ENCODE results near the gene ZBED4.

The ZBED4 gene

DNA sequence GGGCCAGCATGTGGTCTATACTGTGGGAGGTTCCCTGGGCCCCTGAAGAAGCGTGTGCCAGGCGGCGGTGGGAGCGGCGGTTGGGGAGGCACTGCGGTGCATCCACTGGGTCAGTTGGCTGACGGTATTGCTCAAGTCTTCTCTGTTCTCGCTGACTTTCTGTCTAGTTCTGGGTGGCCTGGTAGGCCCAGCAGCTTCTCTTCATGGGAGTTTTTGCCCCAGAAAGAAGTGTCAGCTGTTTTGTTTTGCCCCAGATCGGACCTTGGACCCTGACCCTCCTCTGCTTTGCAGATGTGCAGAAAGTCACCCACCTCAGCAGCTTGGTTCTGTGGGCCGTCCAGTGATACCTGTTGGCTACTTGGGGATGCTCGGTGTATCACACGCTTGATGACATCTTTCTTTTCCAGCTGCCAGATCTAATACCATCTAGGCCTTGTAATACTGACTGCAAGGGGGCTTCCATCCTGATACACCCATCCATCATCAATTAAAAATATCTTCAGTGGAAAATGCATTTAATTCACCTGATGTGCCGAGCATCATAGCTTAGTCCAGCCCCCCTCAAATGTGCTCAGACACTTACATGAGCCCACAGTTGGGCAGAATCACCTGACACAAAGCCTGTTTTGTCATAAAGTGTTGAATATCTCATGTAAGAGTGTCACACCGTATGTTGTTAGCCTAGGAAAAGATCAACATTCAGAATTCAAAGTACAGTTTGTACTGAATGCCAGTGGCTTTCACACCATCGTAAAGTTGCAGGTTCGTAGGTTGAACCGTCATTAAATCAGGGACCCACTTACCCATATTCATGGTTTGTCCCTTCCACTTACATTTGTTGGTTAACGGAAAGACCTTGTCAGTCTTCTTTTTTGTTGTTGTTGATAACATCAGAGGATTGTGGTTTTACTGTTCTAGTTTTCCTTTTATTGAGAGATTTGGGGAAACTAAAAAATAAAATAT, 13.9 kb downstream of the ZBED4 start:
- Histone ChIP-seq H4K20me1 (ENCODE audit: insufficient read depth, low read length) (peaks cover 14% of the 10 kb centered on the region), H2AFZ (ENCODE audit: low read depth, low read length) (no peak overlapping the region), H3K4me2 (ENCODE audit: low read length) (no peak overlapping the region), H3K27me3 (ENCODE audit: low read depth, low read length) (no peaks in the 10 kb centered on the region), H3K79me2 (ENCODE audit: low read length) (peaks cover 94% of the 10 kb centered on the region), H3K9me3 (ENCODE audit: insufficient read depth, low read length) (no peaks in the 10 kb centered on the region; the same call in 1 of the 2 replicates), H3K4me3 (ENCODE audit: low read length) (no peak overlapping the region), H3K27ac (ENCODE audit: low read length) (no peak overlapping the region), H3K9ac (ENCODE audit: low read length) (no peak overlapping the region), H3K36me3 (replicated peaks; ENCODE audit: low read depth, low read length) (peaks cover 43% of the 10 kb centered on the region), H3K4me1 (ENCODE audit: low read length) (no peaks in the 10 kb centered on the region)
- TF ChIP-seq, protein P1, sequence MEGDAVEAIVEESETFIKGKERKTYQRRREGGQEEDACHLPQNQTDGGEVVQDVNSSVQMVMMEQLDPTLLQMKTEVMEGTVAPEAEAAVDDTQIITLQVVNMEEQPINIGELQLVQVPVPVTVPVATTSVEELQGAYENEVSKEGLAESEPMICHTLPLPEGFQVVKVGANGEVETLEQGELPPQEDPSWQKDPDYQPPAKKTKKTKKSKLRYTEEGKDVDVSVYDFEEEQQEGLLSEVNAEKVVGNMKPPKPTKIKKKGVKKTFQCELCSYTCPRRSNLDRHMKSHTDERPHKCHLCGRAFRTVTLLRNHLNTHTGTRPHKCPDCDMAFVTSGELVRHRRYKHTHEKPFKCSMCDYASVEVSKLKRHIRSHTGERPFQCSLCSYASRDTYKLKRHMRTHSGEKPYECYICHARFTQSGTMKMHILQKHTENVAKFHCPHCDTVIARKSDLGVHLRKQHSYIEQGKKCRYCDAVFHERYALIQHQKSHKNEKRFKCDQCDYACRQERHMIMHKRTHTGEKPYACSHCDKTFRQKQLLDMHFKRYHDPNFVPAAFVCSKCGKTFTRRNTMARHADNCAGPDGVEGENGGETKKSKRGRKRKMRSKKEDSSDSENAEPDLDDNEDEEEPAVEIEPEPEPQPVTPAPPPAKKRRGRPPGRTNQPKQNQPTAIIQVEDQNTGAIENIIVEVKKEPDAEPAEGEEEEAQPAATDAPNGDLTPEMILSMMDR (IDR thresholded peaks at IDR 0.05; ENCODE audit: low read depth, low read length): no peak
- no peak for TF ChIP-seq EZH2phosphoT487 (IDR thresholded peaks at IDR 0.05; ENCODE audit: low read depth)

DNA sequence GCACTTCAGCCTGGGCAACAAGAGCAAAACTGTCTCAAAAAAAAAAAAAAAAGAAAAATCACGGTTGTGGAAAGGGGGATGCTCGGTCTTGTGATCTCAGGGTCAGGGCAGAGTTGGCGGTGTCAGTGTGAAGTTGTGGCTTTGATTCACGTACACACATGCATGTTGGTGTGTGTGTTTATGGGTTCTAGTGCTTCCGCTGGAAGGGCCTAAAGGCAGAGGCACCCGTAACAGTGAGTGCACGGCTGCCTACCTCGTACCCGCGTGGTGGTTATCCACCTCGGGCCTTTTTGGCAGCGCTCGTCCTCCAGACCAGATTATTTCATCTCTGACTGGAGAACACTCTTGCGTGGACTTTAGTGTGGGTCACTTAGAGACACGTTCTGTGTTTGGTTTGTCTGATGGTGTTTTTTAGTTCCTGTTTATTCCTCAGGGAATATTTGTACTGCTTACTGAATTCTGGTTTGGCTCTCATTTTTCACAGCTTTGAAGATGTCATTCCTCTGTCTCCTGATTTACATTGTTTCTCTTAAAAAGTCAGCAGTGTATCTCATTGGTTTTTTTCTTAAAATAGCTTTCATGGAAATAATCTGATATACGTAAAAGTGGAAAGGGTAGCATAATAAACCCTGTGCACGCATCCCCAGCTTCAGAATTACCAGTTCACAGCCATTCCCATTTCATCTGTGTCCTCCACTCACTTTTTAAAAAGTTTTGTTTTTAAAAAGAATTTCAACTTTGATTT, 15.6 kb downstream of the ZBED4 start:
- Histone ChIP-seq H3K4me3 (ENCODE audit: low read length) (no peak overlapping the region), H3K9ac (ENCODE audit: low read length) (no peak overlapping the region), H3K4me1 (ENCODE audit: low read length) (no peaks in the 10 kb centered on the region), H2AFZ (ENCODE audit: low read depth, low read length) (no peak overlapping the region), H3K79me2 (ENCODE audit: low read length) (peaks cover 91% of the 10 kb centered on the region), H3K27me3 (ENCODE audit: low read depth, low read length) (no peaks in the 10 kb centered on the region), H4K20me1 (ENCODE audit: insufficient read depth, low read length) (peaks cover 8% of the 10 kb centered on the region), H3K9me3 (ENCODE audit: insufficient read depth, low read length) (no peaks in the 10 kb centered on the region; the same call in 1 of the 2 replicates), H3K4me2 (ENCODE audit: low read length) (no peak overlapping the region), H3K27ac (ENCODE audit: low read length) (no peak overlapping the region), H3K36me3 (replicated peaks; ENCODE audit: low read depth, low read length) (peaks cover 43% of the 10 kb centered on the region)
- TF ChIP-seq, protein P1 (IDR thresholded peaks at IDR 0.05; ENCODE audit: low read depth, low read length): no peak
- no peak for TF ChIP-seq EZH2phosphoT487 (IDR thresholded peaks at IDR 0.05; ENCODE audit: low read depth)

GRCh38 chr22:49869845-49870712, 16.4 kb downstream of the ZBED4 start:
- H3K4me2 ChIP-seq (ENCODE audit: low read length): no peak overlapping the region
- TF ChIP-seq EZH2phosphoT487 (IDR thresholded peaks at IDR 0.05; ENCODE audit: low read depth): no peak
- TF ChIP-seq, protein P1 (IDR thresholded peaks at IDR 0.05; ENCODE audit: low read depth, low read length): no peak
- no peak overlapping the region for H3K27ac ChIP-seq (ENCODE audit: low read length)
- no peaks in the 10 kb centered on the region for H3K27me3 ChIP-seq (ENCODE audit: low read depth, low read length)
- H3K9me3 ChIP-seq (ENCODE audit: insufficient read depth, low read length): no peaks in the 10 kb centered on the region; the same call in 1 of the 2 replicates
- no peaks in the 10 kb centered on the region for H3K4me1 ChIP-seq (ENCODE audit: low read length)
- peaks cover 88% of the 10 kb centered on the region for H3K79me2 ChIP-seq (ENCODE audit: low read length)
- H2AFZ ChIP-seq (ENCODE audit: low read depth, low read length): no peak overlapping the region
- H4K20me1 ChIP-seq (ENCODE audit: insufficient read depth, low read length): peaks cover 8% of the 10 kb centered on the region
- H3K36me3 ChIP-seq (replicated peaks; ENCODE audit: low read depth, low read length): peaks cover 43% of the 10 kb centered on the region
- no peak overlapping the region for H3K4me3 ChIP-seq (ENCODE audit: low read length)
- no peak overlapping the region for H3K9ac ChIP-seq (ENCODE audit: low read length)

Measured in OCI-LY3 (cell line).